Karpas-422 (cell line): Measurements from ENCODE around the gene HDGFL2. TPM values are rescaled to one million over a fixed set of nuclear protein-coding genes. Genes with fewer than 3 reads are reported as not detected.

ENCODE experiments used
- DNase-seq: peaks from one replicate; pipeline ENCODE4 v3.0.0-alpha.2; 2015
- H2AFZ ChIP-seq: fragments of 200-600 bp; sonication (generic); 2 replicates; pipeline ENCODE4 v1.6.1; 2014; ENCODE audit warnings: antibody characterized with exemption, low read length, mixed read lengths
- H3K27ac ChIP-seq: fragments of 200-600 bp; sonication (generic); 2 replicates; pipeline ENCODE4 v1.5.1; 2014; ENCODE audit warnings: mild to moderate bottlenecking, low read length, moderate library complexity
- H3K27me3 ChIP-seq: fragments of 200-600 bp; sonication (generic); 2 replicates; pipeline ENCODE4 v1.6.1; 2014; ENCODE audit warnings: low read length, mixed read lengths
- H3K36me3 ChIP-seq: fragments of 200-600 bp; sonication (generic); 2 replicates; pipeline ENCODE4 v1.6.1; 2014; ENCODE audit warnings: low read length, mixed read lengths; ENCODE audit not compliant: insufficient read depth
- H3K4me1 ChIP-seq: fragments of 200-600 bp; sonication (generic); 2 replicates; pipeline ENCODE4 v1.6.1; 2014; ENCODE audit warnings: mild to moderate bottlenecking, low read length, mixed read lengths
- H3K4me2 ChIP-seq: fragments of 200-600 bp; sonication (generic); 2 replicates; pipeline ENCODE4 v1.6.1; 2014; ENCODE audit warnings: low read length, low read depth, mild to moderate bottlenecking; ENCODE audit not compliant: poor library complexity, severe bottlenecking
- H3K4me3 ChIP-seq: fragments of 200-600 bp; sonication (generic); 2 replicates; pipeline ENCODE4 v1.5.1; 2014; ENCODE audit warnings: mild to moderate bottlenecking, antibody characterized with exemption, low read length, mixed read lengths
- H3K79me2 ChIP-seq: fragments of 200-600 bp; sonication (generic); 2 replicates; pipeline ENCODE4 v1.6.1; 2014; ENCODE audit warnings: mild to moderate bottlenecking, low read length, mixed read lengths
- H3K9ac ChIP-seq: fragments of 200-600 bp; sonication (generic); 2 replicates; pipeline ENCODE4 v1.6.0; 2014; ENCODE audit warnings: low read length
- H3K9me2 ChIP-seq: fragments of 200-600 bp; sonication (generic), shearing (Covaris generic); replicated peaks from 2 replicates; pipeline ENCODE4 v1.6.0; 2014; ENCODE audit warnings: mild to moderate bottlenecking, low read length, moderate library complexity; ENCODE audit not compliant: insufficient read depth
- H3K9me3 ChIP-seq: fragments of 300-700, 200-600 bp; sonication (generic); 2 replicates; pipeline ENCODE4 v1.6.1; 2014; ENCODE audit warnings: low read length, mixed read lengths
- H4K20me1 ChIP-seq: fragments of 200-600 bp; sonication (generic); 2 replicates; pipeline ENCODE4 v1.6.1; 2014; ENCODE audit warnings: mild to moderate bottlenecking, antibody characterized with exemption, low read length, low read depth; ENCODE audit not compliant: insufficient read depth
- total RNA-seq: library from RNA; depleted of rRNA; stranded (reverse); fragments of >200 nt; shearing (Covaris generic); gene quantifications from 2 replicates; pipeline ENCODE4 v1.2.3, GENCODE V29; 2014; ENCODE audit warnings: low replicate concordance

HDGFL2 gene
- total RNA-seq, 1 experiment from 2014 or later, result 49.9 TPM

DNA sequence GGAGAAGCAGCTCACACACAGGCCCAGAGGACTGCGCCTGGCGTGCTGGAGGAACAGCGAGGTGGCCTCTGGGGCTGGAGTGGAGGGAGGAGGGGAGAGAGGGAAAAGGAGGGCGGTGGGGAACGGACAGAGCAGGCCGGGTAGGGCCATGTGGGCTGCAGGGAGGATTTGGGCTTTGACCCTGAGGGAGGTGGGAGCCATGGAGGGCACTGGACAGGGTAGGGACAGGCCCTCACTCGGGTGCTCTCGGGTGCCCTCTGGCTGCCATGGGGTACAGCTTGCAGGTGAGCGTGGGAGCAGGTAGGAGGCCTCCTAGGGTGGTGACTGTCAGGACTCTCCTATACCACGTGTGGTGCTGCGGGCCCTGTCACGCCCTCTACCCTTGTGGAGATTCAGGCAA lies 23.4 kb downstream of the HDGFL2 start:
- Histone ChIP-seq H3K27me3 (no peaks in the 10 kb centered on the region), H3K4me2 (no peak overlapping the region), H3K4me1 (no peaks in the 10 kb centered on the region; the same call in 1 of the 2 replicates), H3K9ac (no peak overlapping the region), H3K4me3 (no peak overlapping the region), H2AFZ (no peak overlapping the region), H3K27ac (no peak overlapping the region), H4K20me1 (no peaks in the 10 kb centered on the region), H3K79me2 (0 out of 2 replicates have a peak, but pooled peaks cover 2% of the 10 kb centered on the region), H3K9me2 (no peaks in the 10 kb centered on the region), H3K9me3 (no peaks in the 10 kb centered on the region), H3K36me3 (peaks cover 15% of the 10 kb centered on the region)
- peak; percentile 58 for DNase-seq

GRCh38 chr19:4496304-4496703 lies 24.2 kb downstream of the HDGFL2 start:
- H3K9ac ChIP-seq, result no peak overlapping the region
- H4K20me1 ChIP-seq, result no peaks in the 10 kb centered on the region
- DNase-seq, result no peak
- H3K4me3 ChIP-seq, result no peak overlapping the region
- H3K4me2 ChIP-seq, result no peak overlapping the region
- 0 out of 2 replicates have a peak, but pooled peaks cover 2% of the 10 kb centered on the region for H3K79me2 ChIP-seq
- H3K27ac ChIP-seq, result no peak overlapping the region
- no peaks in the 10 kb centered on the region for H3K9me2 ChIP-seq
- H3K9me3 ChIP-seq, result no peaks in the 10 kb centered on the region
- H3K4me1 ChIP-seq, result no peaks in the 10 kb centered on the region; the same call in 1 of the 2 replicates
- peaks cover 14% of the 10 kb centered on the region for H3K36me3 ChIP-seq
- H3K27me3 ChIP-seq, result no peaks in the 10 kb centered on the region
- H2AFZ ChIP-seq, result no peak overlapping the region

GRCh38 chr19:4497770-4498389 lies 25.8 kb downstream of the HDGFL2 start:
- H3K4me3 ChIP-seq, result no peak overlapping the region
- no peak for DNase-seq
- no peaks in the 10 kb centered on the region for H4K20me1 ChIP-seq
- no peaks in the 10 kb centered on the region for H3K79me2 ChIP-seq
- H3K36me3 ChIP-seq, result peaks cover 3% of the 10 kb centered on the region
- no peak overlapping the region for H2AFZ ChIP-seq
- H3K27me3 ChIP-seq, result no peaks in the 10 kb centered on the region
- no peaks in the 10 kb centered on the region for H3K9me2 ChIP-seq
- no peaks in the 10 kb centered on the region; the same call in 1 of the 2 replicates for H3K4me1 ChIP-seq
- no peak overlapping the region for H3K27ac ChIP-seq
- no peaks in the 10 kb centered on the region for H3K9me3 ChIP-seq
- no peak overlapping the region for H3K9ac ChIP-seq
- H3K4me2 ChIP-seq, result no peak overlapping the region

DNA sequence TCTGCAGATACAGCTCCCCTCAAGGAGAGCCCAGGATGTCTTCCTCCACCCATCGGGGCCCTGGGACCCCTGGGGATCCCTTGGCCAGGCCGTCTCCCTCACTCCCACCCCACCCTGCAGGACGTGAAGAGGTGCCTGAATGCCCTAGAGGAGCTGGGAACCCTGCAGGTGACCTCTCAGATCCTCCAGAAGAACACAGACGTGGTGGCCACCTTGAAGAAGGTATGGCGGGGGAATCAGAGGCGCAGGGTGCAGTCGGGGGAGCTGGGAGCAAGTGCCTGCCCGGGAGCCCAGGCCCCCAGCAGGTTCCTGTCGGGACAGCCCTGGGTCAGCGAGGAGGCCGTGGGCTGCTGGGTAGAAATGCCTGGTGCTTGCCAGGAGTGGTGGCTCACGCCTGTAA lies 26.6 kb downstream of the HDGFL2 start:
- no peaks in the 10 kb centered on the region for H3K9me2 ChIP-seq
- no peaks in the 10 kb centered on the region for H3K9me3 ChIP-seq
- DNase-seq, result no peak
- no peak overlapping the region for H3K9ac ChIP-seq
- no peaks in the 10 kb centered on the region for H3K36me3 ChIP-seq
- H2AFZ ChIP-seq, result no peak overlapping the region
- H3K27me3 ChIP-seq, result no peaks in the 10 kb centered on the region
- no peaks in the 10 kb centered on the region for H3K4me1 ChIP-seq
- H4K20me1 ChIP-seq, result no peaks in the 10 kb centered on the region
- H3K4me3 ChIP-seq, result no peak overlapping the region
- H3K4me2 ChIP-seq, result no peak overlapping the region
- no peak overlapping the region for H3K27ac ChIP-seq
- H3K79me2 ChIP-seq, result no peaks in the 10 kb centered on the region

- H3K4me3 ChIP-seq, result no peak overlapping the region
- H3K4me1 ChIP-seq, result no peaks in the 10 kb centered on the region
- H3K79me2 ChIP-seq, result no peaks in the 10 kb centered on the region
- no peaks in the 10 kb centered on the region for H3K27me3 ChIP-seq
- no peaks in the 10 kb centered on the region for H3K9me2 ChIP-seq
- no peak overlapping the region for H2AFZ ChIP-seq
- H4K20me1 ChIP-seq, result no peaks in the 10 kb centered on the region
- no peak overlapping the region for H3K4me2 ChIP-seq
- no peaks in the 10 kb centered on the region for H3K9me3 ChIP-seq
- H3K9ac ChIP-seq, result no peak overlapping the region
- no peaks in the 10 kb centered on the region for H3K36me3 ChIP-seq
- no peak overlapping the region for H3K27ac ChIP-seq
- no peak for DNase-seq
Measured at GRCh38 chr19:4499318-4499717, 27.2 kb downstream of the HDGFL2 start.

- Histone ChIP-seq H3K9me3 (no peaks in the 10 kb centered on the region), H3K27ac (no peak overlapping the region), H3K9me2 (no peaks in the 10 kb centered on the region), H3K4me2 (no peak overlapping the region), H3K36me3 (no peaks in the 10 kb centered on the region), H2AFZ (no peak overlapping the region), H3K4me1 (no peaks in the 10 kb centered on the region), H3K79me2 (no peaks in the 10 kb centered on the region), H3K4me3 (no peak overlapping the region), H4K20me1 (no peaks in the 10 kb centered on the region), H3K9ac (no peak overlapping the region), H3K27me3 (no peaks in the 10 kb centered on the region)
- no peak for DNase-seq
Measured at GRCh38 chr19:4499855-4500254, 27.8 kb downstream of the HDGFL2 start.

GRCh38 chr19:4500841-4501591 lies 28.9 kb downstream of the HDGFL2 start:
- Histone ChIP-seq H3K4me3 (no peak overlapping the region), H3K9ac (no peak overlapping the region), H3K79me2 (no peaks in the 10 kb centered on the region), H4K20me1 (no peaks in the 10 kb centered on the region), H3K27me3 (no peaks in the 10 kb centered on the region), H2AFZ (no peak overlapping the region), H3K36me3 (no peaks in the 10 kb centered on the region), H3K4me1 (no peaks in the 10 kb centered on the region), H3K9me3 (no peaks in the 10 kb centered on the region), H3K27ac (no peak overlapping the region), H3K4me2 (no peak overlapping the region), H3K9me2 (no peaks in the 10 kb centered on the region)
- no peak for DNase-seq

GRCh38 chr19:4501691-4502090 lies 29.6 kb downstream of the HDGFL2 start:
- H3K27ac ChIP-seq, result no peak overlapping the region
- no peak overlapping the region for H2AFZ ChIP-seq
- no peak overlapping the region for H3K4me3 ChIP-seq
- no peaks in the 10 kb centered on the region for H3K79me2 ChIP-seq
- H3K9ac ChIP-seq, result no peak overlapping the region
- no peaks in the 10 kb centered on the region for H3K36me3 ChIP-seq
- H3K4me2 ChIP-seq, result no peak overlapping the region
- no peaks in the 10 kb centered on the region for H3K9me2 ChIP-seq
- H3K4me1 ChIP-seq, result no peaks in the 10 kb centered on the region
- H3K9me3 ChIP-seq, result no peaks in the 10 kb centered on the region
- no peaks in the 10 kb centered on the region for H4K20me1 ChIP-seq
- DNase-seq, result no peak
- H3K27me3 ChIP-seq, result no peaks in the 10 kb centered on the region
